ENCODE measurements around the gene PPP4C. TPM values are rescaled to one million over a fixed set of nuclear protein-coding genes. Genes with fewer than 3 reads are reported as not detected.

PPP4C gene
- total RNA-seq = 111 and 141 TPM in 2 replicates

DNA sequence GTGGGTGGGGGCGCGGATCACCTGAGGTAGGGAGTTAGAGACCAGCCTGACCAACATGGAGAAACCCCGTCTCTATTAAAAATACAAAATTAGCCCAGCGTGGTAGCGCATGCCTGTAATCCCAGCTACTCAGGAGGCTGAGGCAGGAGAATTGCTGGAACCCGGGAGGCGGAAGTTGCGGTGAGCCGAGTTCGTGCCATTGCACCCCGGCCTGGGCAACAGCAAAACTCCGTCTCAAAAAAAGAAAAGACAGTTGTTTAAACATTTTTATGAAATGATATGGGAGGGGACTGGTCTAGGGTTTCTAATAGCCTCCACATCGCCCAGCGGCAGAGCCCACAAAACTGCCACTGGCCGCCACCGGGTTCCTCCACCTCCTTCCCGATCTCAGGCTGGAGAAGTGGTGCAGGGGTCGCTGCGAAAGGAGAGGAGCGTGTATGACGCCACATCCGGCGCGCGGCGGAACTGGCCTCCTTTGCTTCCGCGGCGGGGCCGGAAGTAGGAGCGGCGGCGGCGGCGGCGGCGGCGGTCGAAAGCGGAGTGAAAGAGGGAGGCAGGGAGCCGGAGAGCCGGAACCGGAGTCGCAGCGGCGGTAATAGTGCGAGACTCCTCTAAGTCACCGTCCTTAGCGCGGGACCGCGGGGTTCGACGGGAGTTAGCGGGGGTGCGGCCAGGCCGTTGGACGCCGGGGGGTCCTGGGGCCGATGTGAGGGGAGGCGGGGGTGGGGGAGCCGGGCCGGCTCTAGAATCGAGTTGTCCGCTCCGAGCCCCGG lies at the start of gene PPP4C:
PPP4C (plus strand) TSS at position 492 of the 773 bp plus-strand sequence. CDS start 384 bp downstream, outside the sequence.

DNA sequence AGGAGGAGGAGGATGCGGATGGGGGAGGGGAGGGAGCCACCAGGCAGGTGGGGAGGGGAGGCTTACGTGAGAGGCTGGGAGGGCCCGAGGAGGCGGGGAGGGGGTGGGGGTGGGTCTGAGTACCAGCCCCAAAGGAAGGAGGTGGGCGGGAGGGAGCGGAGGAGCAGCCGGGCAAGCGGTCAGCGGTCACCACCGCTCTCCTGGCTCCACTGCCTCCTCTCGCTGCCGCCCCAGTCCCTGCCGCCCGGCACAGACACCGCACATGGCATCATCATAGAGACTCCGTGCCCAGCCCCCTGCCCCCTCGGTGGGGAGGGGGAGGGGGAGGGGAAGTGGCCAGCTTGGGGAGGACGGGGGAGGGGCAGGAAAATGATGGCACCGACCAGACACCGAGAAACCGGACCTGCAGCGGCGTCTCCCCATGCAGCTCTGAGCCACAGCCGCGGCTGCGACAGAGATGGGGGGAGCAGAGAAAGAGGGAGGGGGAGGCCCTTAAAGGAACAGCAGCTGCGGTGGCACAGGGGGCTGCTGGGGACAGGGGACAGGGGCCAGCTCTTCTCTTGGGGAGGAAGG lies 44.9 kb upstream of the PPP4C start, which contains the start of gene TLCD3B:
TLCD3B (minus strand) TSS at position 431 of the 573 bp plus-strand sequence. CDS start 744 bp downstream, outside the sequence.

DNA sequence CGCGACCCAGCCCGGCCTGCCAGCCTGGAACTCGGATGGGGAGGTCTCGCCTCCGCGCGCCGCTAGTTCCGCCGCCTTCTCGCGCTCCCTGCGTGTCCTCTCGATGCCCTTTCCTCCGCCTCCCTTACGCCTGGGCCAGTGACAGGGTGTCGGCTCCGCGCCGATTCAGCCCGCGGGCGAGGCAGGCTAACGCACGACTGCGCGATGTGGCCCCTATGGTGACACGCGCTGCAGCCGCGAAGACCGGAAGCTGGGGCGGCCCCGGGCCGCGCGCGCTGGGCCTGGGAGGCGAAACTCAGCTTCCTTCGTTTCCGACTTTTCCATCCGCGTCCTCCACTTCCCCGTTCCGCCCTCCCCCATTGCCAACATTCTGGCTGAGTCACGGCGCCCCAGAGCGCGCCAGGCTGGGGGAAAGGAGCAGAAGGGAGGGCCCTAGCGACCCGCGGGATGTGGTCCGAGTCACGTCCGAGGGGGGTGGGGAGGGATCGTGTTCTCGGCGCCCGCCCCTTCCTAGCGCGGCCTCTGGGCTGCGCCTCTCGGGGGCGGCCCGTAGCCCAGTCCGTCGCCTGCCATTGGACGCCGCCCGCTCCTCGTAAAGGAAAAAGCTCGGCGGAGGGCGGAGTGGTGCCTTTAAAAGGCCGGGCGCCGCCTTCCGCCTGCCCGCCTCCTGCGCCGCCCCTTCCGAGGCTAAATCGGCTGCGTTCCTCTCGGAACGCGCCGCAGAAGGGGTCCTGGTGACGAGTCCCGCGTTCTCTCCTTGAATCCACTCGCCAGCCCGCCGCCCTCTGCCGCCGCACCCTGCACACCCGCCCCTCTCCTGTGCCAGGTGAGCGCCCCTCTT lies 10.5 kb upstream of the PPP4C start, which contains the start of gene ALDOA:
ALDOA (plus strand) TSS at position 659 of the 841 bp plus-strand sequence. CDS start 1,138 bp downstream, outside the sequence.

GRCh38 chr16:30091474-30092372 lies 15.9 kb downstream of the PPP4C start, which contains the start of gene TBX6:
Gene TBX6 (minus strand): TSS chr16:30091924. CDS start chr16:30091193, 731 bp downstream.

DNA sequence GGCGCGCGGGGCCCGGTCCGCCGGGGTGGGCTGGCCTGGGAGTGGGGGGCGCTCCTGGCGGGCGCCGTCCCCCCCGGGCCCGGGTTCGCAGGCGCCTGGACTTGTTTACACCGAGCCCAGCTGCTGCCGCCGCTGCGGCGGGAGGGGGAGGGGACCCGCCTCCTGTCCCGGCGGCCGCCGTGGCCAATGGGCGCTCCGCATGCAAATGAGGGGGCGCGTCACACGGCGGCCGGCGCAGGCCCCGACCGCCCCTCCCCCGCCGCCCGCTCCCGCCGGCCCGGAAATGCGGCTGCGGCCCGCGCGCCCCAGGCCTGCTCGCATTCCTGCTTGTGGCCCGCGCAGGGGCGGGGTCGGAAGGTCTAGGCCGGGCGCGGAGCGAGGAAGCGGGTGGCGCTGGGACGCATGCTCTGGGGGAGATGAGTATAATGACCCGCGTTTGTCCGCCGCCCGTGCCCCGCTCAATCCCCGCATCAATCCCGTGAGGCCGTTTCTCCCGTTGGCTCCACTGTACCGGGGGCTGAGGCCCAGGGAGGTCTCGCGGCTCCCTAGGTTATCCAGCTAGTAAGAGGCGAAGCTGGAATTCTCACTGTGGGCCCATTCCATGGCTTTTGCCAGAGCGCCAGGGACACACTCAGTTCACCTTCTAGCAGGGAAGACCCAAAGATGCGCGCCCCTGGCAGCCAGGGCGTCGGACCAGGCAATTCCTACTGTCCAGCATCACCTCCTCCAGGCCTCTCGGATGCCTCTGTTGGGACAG lies 20.5 kb downstream of the PPP4C start, which contains the start of gene YPEL3:
YPEL3 (minus strand) TSS at position 109 of the 757 bp plus-strand sequence. CDS start 731 bp downstream, outside the sequence.

DNA sequence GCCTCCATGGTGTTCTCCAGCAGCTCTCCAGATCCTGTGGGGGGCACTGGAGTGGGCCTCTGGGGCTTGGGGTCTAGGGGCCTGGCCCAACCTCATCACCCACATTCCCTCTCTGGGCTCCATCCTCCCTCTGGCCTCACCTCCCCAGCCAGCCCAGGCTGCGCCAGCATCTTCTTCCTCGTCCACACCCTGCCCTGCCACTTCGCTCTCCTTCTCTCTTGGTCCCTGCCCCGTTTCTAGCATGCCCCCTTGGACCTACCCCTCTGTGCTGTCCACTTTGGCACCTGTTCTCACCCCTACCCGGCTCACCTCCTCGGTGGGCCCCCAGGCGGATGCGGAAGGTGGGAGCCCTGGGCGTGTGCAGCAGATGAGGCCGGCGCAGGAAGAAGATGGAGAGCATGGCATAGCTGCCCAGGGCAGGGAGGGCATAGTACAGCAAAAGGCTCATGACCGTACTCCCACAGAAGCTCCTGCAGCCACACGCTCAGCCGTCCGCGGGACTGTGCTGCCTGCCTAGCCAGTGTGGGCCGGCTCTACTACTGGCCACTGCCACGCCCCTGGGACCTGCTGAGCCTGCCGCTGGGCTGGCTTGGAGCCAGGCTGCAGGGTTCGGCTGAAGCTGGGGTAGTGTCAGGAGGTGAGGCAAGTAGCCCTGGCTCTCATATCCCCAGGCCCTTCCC lies 37.4 kb downstream of the PPP4C start, which contains the start of gene GDPD3:
GDPD3 (minus strand) TSS at position 507 of the 680 bp plus-strand sequence; CDS start at position 448, 59 bp downstream.

Other genes with a start within 250 kb of the PPP4C start
- gene CDIPT, start 212.8 kb upstream of the PPP4C start, total RNA-seq = 94.5 and 128 TPM in 2 replicates
- gene SEZ6L2, start 176.4 kb upstream of the PPP4C start, total RNA-seq = 13.0 and 66.6 TPM in 2 replicates
- 13.9 and 25.9 TPM in 2 replicates for gene ASPHD1, start 175.5 kb upstream of the PPP4C start, total RNA-seq
- 11.4 and 12.5 TPM in 2 replicates for gene KCTD13, start 149.8 kb upstream of the PPP4C start, total RNA-seq
- gene TMEM219, start 113.9 kb upstream of the PPP4C start, total RNA-seq = 89.3 and 173 TPM in 2 replicates
- gene TAOK2, start 102.1 kb upstream of the PPP4C start, total RNA-seq = 32.3 and 39.7 TPM in 2 replicates
- gene HIRIP3, start 80.4 kb upstream of the PPP4C start, total RNA-seq = 5.7 and 21.7 TPM in 2 replicates
- 39.2 and 97.6 TPM in 2 replicates for gene INO80E, start 79.8 kb upstream of the PPP4C start, total RNA-seq
- 0.49 and 0.76 TPM in 2 replicates for gene DOC2A, start 65.0 kb upstream of the PPP4C start, total RNA-seq
- not detected in 2 replicates for gene C16orf92, start 52.8 kb upstream of the PPP4C start, total RNA-seq
- gene TLCD3B, start 44.7 kb upstream of the PPP4C start, total RNA-seq = 0.13 and 0.98 TPM in 2 replicates
- 908 and 1,156 TPM in 2 replicates for gene ALDOA, start 10.2 kb upstream of the PPP4C start, total RNA-seq
- gene TBX6, start 15.9 kb downstream of the PPP4C start, total RNA-seq = 1.4 TPM in 1 of 2 replicates, not detected in the other
- 17.4 and 95.1 TPM in 2 replicates for gene YPEL3, start 20.2 kb downstream of the PPP4C start, total RNA-seq
- gene GDPD3, start 37.5 kb downstream of the PPP4C start, total RNA-seq = 0.16 and 0.76 TPM in 2 replicates
- 35.7 and 64.1 TPM in 2 replicates for gene MAPK3, start 47.2 kb downstream of the PPP4C start, total RNA-seq
- 3.0 and 10.1 TPM in 2 replicates for gene CORO1A, start 107.6 kb downstream of the PPP4C start, total RNA-seq
- 122 and 439 TPM in 2 replicates for gene BOLA2B, start 117.7 kb downstream of the PPP4C start, total RNA-seq
- 92.7 and 110 TPM in 2 replicates for gene SLX1A, start 117.9 kb downstream of the PPP4C start, total RNA-seq
- gene SULT1A3, start 123.3 kb downstream of the PPP4C start, total RNA-seq = 2.8 and 7.6 TPM in 2 replicates
- gene NPIPB13, start 172.5 kb downstream of the PPP4C start, total RNA-seq = 0.63 and 2.9 TPM in 2 replicates

Data from mesangial cell (primary cell).